GM12878 (cell line): ENCODE results near the gene HPCA. TPM values are rescaled to one million over a fixed set of nuclear protein-coding genes. Genes with fewer than 3 reads are reported as not detected.

Experiments used
- ATAC-seq: fragments of 200-7000 bp; cut with Tn5 transposase; 3 replicates; pipeline ENCODE4 v1.9.1; 2020; ENCODE audit warnings: mild to moderate bottlenecking, moderate library complexity
- BruUV-seq: library from RNA; stranded (reverse); fragments of 400-500 nt; replicated peaks from 2 replicates; lab custom pipeline; 2021; lab: Mats Ljungman, UMichigan
- CTCF ChIA-PET: fragments of 300-600 bp; sonication (Branson Sonifier 250); formaldehyde crosslinking; extraction: SDS; loops from one replicate; lab custom pipeline; 2021; ENCODE audit warnings: inconsistent platforms; lab: Yijun Ruan, JAX
- POLR2A ChIA-PET: fragments of 350-600 bp; formaldehyde crosslinking; extraction: SDS; loops from one replicate; lab custom pipeline; 2021; ENCODE audit warnings: inconsistent platforms; lab: Charles Lee
- RAD21 ChIA-PET: fragments of 300-600 bp; sonication (Branson Sonifier 250); formaldehyde crosslinking; loops from one replicate; lab custom pipeline; 2023; ENCODE audit warnings: antibody characterized with exemption; ENCODE audit not compliant: unreplicated experiment; lab: Charles Lee
- SMC1A ChIA-PET: fragments of 300-600 bp; sonication (Branson Sonifier 250); formaldehyde crosslinking; loops from one replicate; lab custom pipeline; 2023; ENCODE audit not compliant: unreplicated experiment, uncharacterized antibody; lab: Charles Lee
- DNase-seq: peaks from one replicate; pipeline ENCODE4 v3.0.0-alpha.2; 2011; ENCODE audit warnings: low read depth, low spot score
- FAIRE-seq: peaks from 3 replicates; lab custom pipeline; 2011; peaks lifted over from hg19 to GRCh38; lab: Jason Lieb, UNC
- H2AFZ ChIP-seq: 2 replicates; pipeline ENCODE4 v1.6.0; 2011; ENCODE audit warnings: low read depth, low read length, control low read depth; ENCODE audit not compliant: control insufficient read depth
- H3K27ac ChIP-seq: 2 replicates; pipeline ENCODE4 v1.5.1; 2011; ENCODE audit warnings: control low read depth; ENCODE audit not compliant: control insufficient read depth, insufficient read depth
- H3K27me3 ChIP-seq, 2 experiments: replicated peaks in 1 of 2; 2 replicates each; pipeline versions ENCODE4 v1.6.0 to v1.6.1; 2011; ENCODE audit warnings: low read length in 1 of 2; ENCODE audit not compliant: control insufficient read depth in 2 of 2, insufficient read depth in 2 of 2
- H3K36me3 ChIP-seq, 2 experiments: 2 replicates each; pipeline ENCODE4 v1.5.1; 2011; ENCODE audit warnings: low read length in 1 of 2; ENCODE audit not compliant: control insufficient read depth in 2 of 2, insufficient read depth in 2 of 2
- H3K4me1 ChIP-seq: 2 replicates; pipeline ENCODE4 v1.6.1; 2011; ENCODE audit warnings: mild to moderate bottlenecking, low read length, moderate library complexity, mixed read lengths; ENCODE audit not compliant: control insufficient read depth, insufficient read depth
- H3K4me2 ChIP-seq: 2 replicates; pipeline ENCODE4 v1.6.0; 2011; ENCODE audit warnings: control low read depth; ENCODE audit not compliant: control insufficient read depth, insufficient read depth
- H3K4me3 ChIP-seq: fragments of 200-600 bp; sonication (generic); 2 replicates; pipeline ENCODE4 v1.5.1; 2016
- H3K79me2 ChIP-seq: 2 replicates; pipeline ENCODE4 v1.6.0; 2011; ENCODE audit warnings: low read length; ENCODE audit not compliant: control insufficient read depth, insufficient read depth
- H3K9ac ChIP-seq: 2 replicates; pipeline ENCODE4 v1.8.0; 2011; ENCODE audit warnings: low read length, control low read depth, mixed read lengths; ENCODE audit not compliant: control insufficient read depth, insufficient read depth
- H3K9me3 ChIP-seq: replicated peaks from 3 replicates; pipeline ENCODE4 v1.5.1; 2011; ENCODE audit warnings: mild to moderate bottlenecking, low read length; ENCODE audit not compliant: control insufficient read depth, insufficient read depth
- H4K20me1 ChIP-seq: 2 replicates; pipeline ENCODE4 v1.6.0; 2011; ENCODE audit not compliant: control insufficient read depth, insufficient read depth
- HDAC6 ChIP-seq: fragments of 200-600 bp; sonication (generic); IDR thresholded peaks from one replicate; pipeline ENCODE4 v1.8.0; 2017; ENCODE audit warnings: antibody characterized with exemption; ENCODE audit not compliant: unreplicated experiment
- HDGF ChIP-seq: fragments of 450-650 bp; IDR thresholded peaks from 2 replicates; pipeline ENCODE4 v1.6.1; 2016; ENCODE audit warnings: antibody characterized with exemption
- NR2F1 ChIP-seq: fragments of 450-650 bp; conservative IDR thresholded peaks from 2 replicates; pipeline ENCODE4 v1.6.1; 2017; ENCODE audit warnings: mild to moderate bottlenecking
- YBX1 ChIP-seq: fragments of 450-650 bp; IDR thresholded peaks from 2 replicates; pipeline ENCODE4 v1.6.1; 2016; ENCODE audit warnings: antibody characterized with exemption
- WGBS: methylation state at CpG from one replicate; pipeline ENCODE4 v1.1.6; 2016; ENCODE audit warnings: low lambda C conversion rate; ENCODE audit not compliant: insufficient replicate concordance, insufficient coverage; ENCODE audit errors: missing lambda C conversion rate; 5-methylcytosine and 5-hydroxymethylcytosine counted together
- in situ Hi-C: fragments of 300-500 bp; cut with MboI; formaldehyde crosslinking; loops from 9 replicates; pipeline ENCODE4 v1.14.3; 2018; ENCODE audit warnings: mixed read lengths
- intact Hi-C: fragments of 100-400 bp; cut with micrococcal nuclease; formaldehyde crosslinking; loops from one replicate; pipeline ENCODE4 v1.14.2; 2022; ENCODE audit not compliant: unreplicated experiment
- polyA plus RNA-seq, 11 experiments: library from polyadenylated mRNA; depleted of rRNA in 4 of 11; unstranded in 6 of 11; stranded (reverse) in 5 of 11; fragments of >200 nt; fragmentation: Nextera tagmentation in 4 of 11; fragmentation: Illumina TruSeq in 1 of 11; extraction: Ambion mirVana in 4 of 11; extraction: Trizol in 1 of 11; gene quantifications; 1 replicate in 1 of 11; 2 replicates in 10 of 11; pipeline versions ENCODE4 v1.2.1 to v1.2.3, GENCODE V29; 2011 to 2016; ENCODE audit warnings: inconsistent platforms in 2 of 11, missing spikeins in 2 of 11, low read depth in 1 of 11
- total RNA-seq, 4 experiments: library from RNA; depleted of rRNA in 3 of 4; stranded (reverse); fragments of >200 nt in 3 of 4; fragmentation: Illumina TruSeq in 1 of 4; extraction: Trizol in 1 of 4; gene quantifications; 2 replicates each; pipeline versions ENCODE4 v1.2.1 to v1.2.3, GENCODE V29; 2013 to 2021
- TF ChIP-seq, protein P1 (sequence below): IDR thresholded peaks from 2 replicates; pipeline ENCODE4 v1.6.1; 2011; ENCODE audit warnings: borderline replicate concordance, low read depth, mild to moderate bottlenecking, moderate library complexity, low read length; ENCODE audit not compliant: insufficient read depth, poor library complexity, severe bottlenecking
- TF ChIP-seq, protein P2 (sequence below): fragments of 450-650 bp; IDR thresholded peaks from 2 replicates; pipeline ENCODE4 v1.6.1; 2017; ENCODE audit warnings: mild to moderate bottlenecking
- TF ChIP-seq, protein P3 (sequence below): fragments of 450-650 bp; IDR thresholded peaks from 2 replicates; pipeline ENCODE4 v1.6.1; 2017; ENCODE audit warnings: borderline replicate concordance

Gene HPCA
- total and polyA plus RNA-seq, 10 of the 15 experiments (the other 5 are each of a cell fraction or from before 2014, with no cell fraction given), result 0.11 TPM; not detected in 9

DNA sequence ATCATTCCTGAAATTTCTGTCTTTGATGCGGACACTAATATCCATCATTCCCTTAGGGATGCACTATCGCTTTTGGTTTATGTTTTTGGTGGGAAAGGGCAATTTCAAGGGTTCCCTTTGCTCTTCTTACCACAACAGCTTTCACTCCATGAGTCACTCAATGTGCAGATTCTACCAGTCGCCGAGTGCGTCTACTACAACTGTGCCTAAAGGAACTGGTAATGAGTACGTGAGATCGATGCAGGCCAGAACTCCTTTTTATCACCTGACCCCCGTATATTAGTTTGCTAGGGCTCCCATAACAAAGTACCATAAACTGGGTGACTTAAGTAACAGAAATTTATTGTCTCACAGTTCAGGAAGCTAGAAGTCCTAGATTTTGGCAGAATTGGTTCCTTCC lies 42.4 kb downstream of the HPCA start (continued):
- TF ChIP-seq, protein P1, sequence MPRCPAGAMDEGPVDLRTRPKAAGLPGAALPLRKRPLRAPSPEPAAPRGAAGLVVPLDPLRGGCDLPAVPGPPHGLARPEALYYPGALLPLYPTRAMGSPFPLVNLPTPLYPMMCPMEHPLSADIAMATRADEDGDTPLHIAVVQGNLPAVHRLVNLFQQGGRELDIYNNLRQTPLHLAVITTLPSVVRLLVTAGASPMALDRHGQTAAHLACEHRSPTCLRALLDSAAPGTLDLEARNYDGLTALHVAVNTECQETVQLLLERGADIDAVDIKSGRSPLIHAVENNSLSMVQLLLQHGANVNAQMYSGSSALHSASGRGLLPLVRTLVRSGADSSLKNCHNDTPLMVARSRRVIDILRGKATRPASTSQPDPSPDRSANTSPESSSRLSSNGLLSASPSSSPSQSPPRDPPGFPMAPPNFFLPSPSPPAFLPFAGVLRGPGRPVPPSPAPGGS, result no peak
- no peak for TF ChIP-seq HDGF
- TF ChIP-seq, protein P2, sequence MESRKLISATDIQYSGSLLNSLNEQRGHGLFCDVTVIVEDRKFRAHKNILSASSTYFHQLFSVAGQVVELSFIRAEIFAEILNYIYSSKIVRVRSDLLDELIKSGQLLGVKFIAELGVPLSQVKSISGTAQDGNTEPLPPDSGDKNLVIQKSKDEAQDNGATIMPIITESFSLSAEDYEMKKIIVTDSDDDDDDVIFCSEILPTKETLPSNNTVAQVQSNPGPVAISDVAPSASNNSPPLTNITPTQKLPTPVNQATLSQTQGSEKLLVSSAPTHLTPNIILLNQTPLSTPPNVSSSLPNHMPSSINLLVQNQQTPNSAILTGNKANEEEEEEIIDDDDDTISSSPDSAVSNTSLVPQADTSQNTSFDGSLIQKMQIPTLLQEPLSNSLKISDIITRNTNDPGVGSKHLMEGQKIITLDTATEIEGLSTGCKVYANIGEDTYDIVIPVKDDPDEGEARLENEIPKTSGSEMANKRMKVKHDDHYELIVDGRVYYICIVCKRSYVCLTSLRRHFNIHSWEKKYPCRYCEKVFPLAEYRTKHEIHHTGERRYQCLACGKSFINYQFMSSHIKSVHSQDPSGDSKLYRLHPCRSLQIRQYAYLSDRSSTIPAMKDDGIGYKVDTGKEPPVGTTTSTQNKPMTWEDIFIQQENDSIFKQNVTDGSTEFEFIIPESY, result no peak
- no peak for TF ChIP-seq YBX1
- no peak for TF ChIP-seq NR2F1
- TF ChIP-seq, all 136 proteins: peak for 0

DNA sequence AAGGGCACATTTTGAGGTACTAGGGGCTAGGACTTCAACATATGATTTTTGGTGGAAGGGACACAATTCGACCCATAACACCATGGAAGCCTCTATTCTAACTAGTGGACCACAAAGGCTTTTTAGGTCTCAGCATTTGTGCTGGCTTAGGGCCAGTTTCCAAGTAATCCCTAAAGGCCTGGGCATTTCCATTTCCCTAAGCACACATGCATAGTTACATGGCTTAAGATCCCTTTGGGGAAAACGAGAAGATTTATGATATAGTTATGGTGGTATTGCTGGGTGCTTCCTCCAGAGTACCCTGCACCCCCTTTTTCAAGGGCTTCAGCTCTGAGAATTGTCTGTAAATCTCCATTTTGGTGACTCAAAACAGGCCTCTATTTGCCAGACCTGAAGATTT lies 43.1 kb downstream of the HPCA start:
- no peak for DNase-seq
- ATAC-seq, result no peak
- no peaks in the 10 kb centered on the region for H4K20me1 ChIP-seq
- no peak overlapping the region for H2AFZ ChIP-seq
- H3K27me3 ChIP-seq, result peaks cover 0 to 5% of the 10 kb centered on the region in 2 experiments; a peak in 2 of 4 replicates
- ChIA-PET POLR2A (interaction anchor here (1.2 to 1.5 kb wide), 2 partner anchors 78 to 125 kb away, joined by 3 read pairs; no protein-coding TSS in a partner anchor), CTCF (interaction anchor here (1.1 to 1.3 kb wide), 2 partner anchors 56 to 78 kb away, joined by 4 to 5 read pairs; no protein-coding TSS in a partner anchor), SMC1A (interaction anchor here (1.2 to 8.4 kb wide), 2 partner anchors 127 to 156 kb away, joined by 5 to 110 read pairs; no protein-coding TSS in a partner anchor), RAD21 (interaction anchor here (1.1 to 1.4 kb wide), 2 partner anchors 76 to 145 kb away, joined by 3 read pairs; no protein-coding TSS in a partner anchor)
- intact Hi-C loops (no loop called here), in situ Hi-C loops (loop anchor here (25.0 kb wide), 1 partner anchor 683 kb away; no protein-coding TSS in a partner anchor)
- H3K9me3 ChIP-seq, result no peaks in the 10 kb centered on the region
- 0% methylated on average over 2 of the region's 2 CpGs for WGBS
- H3K4me3 ChIP-seq, result no peak overlapping the region
- no peaks in the 10 kb centered on the region for H3K4me1 ChIP-seq
- no peak for FAIRE-seq
- no peaks in the 10 kb centered on the region for H3K36me3 ChIP-seq
- no peak overlapping the region for H3K27ac ChIP-seq
- no TSS peak for BruUV-seq
- H3K9ac ChIP-seq, result no peak overlapping the region
- H3K79me2 ChIP-seq, result no peaks in the 10 kb centered on the region
- no peak overlapping the region for H3K4me2 ChIP-seq
- TF ChIP-seq, protein P3, sequence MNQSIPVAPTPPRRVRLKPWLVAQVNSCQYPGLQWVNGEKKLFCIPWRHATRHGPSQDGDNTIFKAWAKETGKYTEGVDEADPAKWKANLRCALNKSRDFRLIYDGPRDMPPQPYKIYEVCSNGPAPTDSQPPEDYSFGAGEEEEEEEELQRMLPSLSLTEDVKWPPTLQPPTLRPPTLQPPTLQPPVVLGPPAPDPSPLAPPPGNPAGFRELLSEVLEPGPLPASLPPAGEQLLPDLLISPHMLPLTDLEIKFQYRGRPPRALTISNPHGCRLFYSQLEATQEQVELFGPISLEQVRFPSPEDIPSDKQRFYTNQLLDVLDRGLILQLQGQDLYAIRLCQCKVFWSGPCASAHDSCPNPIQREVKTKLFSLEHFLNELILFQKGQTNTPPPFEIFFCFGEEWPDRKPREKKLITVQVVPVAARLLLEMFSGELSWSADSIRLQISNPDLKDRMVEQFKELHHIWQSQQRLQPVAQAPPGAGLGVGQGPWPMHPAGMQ, result no peak
- no peak for TF ChIP-seq HDAC6
- TF ChIP-seq, all 136 proteins: peak for 0
